PC-3 (cell line): ENCODE results near the gene PIM1. TPM values are rescaled to one million over a fixed set of nuclear protein-coding genes. Genes with fewer than 3 reads are reported as not detected.
"Not testable (repeated sequence)": the region's sequence is repeated elsewhere in the genome, so short reads cannot be mapped to it uniquely, and the experiment has no call there.

ENCODE experiments used
- ATAC-seq: fragments of 200-7000 bp; cut with Tn5 transposase; 2 replicates; pipeline ENCODE4 v1.9.1; 2020; ENCODE audit warnings: mild to moderate bottlenecking, moderate library complexity
- BruUV-seq: library from RNA; stranded (reverse); fragments of 400-500 nt; replicated peaks from 2 replicates; lab custom pipeline; 2021; lab: Mats Ljungman, UMichigan
- CTCF ChIA-PET: fragments of 300-600 bp; sonication (Branson Sonifier 250); formaldehyde crosslinking; loops from one replicate; lab custom pipeline; 2022; ENCODE audit warnings: antibody characterized with exemption; lab: Charles Lee
- POLR2A ChIA-PET: fragments of 300-600 bp; sonication (Branson Sonifier 250); formaldehyde crosslinking; loops from one replicate; lab custom pipeline; 2022; ENCODE audit warnings: antibody characterized with exemption; ENCODE audit not compliant: unreplicated experiment; lab: Charles Lee
- DNase-seq: peaks from one replicate; pipeline ENCODE4 v3.0.0-alpha.2; 2015
- H2AFZ ChIP-seq: fragments of 300-600 bp; sonication (generic); 2 replicates; pipeline ENCODE4 v1.6.0; 2016; ENCODE audit warnings: antibody characterized with exemption, low read length
- H3F3A ChIP-seq: fragments of 300-600 bp; sonication (generic); one replicate; pipeline ENCODE4 v1.6.0; 2017; ENCODE audit warnings: antibody characterized with exemption, low read length, control low read depth, mild to moderate bottlenecking; ENCODE audit not compliant: unreplicated experiment
- H3K27ac ChIP-seq: fragments of 300-600 bp; sonication (generic); 2 replicates; pipeline ENCODE4 v1.5.1; 2016; ENCODE audit warnings: mild to moderate bottlenecking, low read length
- H3K27me3 ChIP-seq: fragments of 300-600 bp; sonication (generic); 2 replicates; pipeline ENCODE4 v1.6.1; 2016; ENCODE audit warnings: low read length, mixed read lengths
- H3K36me3 ChIP-seq: fragments of 300-600 bp; sonication (generic); 2 replicates; pipeline ENCODE4 v1.6.1; 2016; ENCODE audit warnings: low read depth, mixed run types, low read length, mixed read lengths
- H3K4me1 ChIP-seq: fragments of 300-600 bp; sonication (generic); 2 replicates; pipeline ENCODE4 v1.5.1; 2016; ENCODE audit warnings: low read length; ENCODE audit not compliant: insufficient read depth
- H3K4me2 ChIP-seq: fragments of 300-600 bp; sonication (generic); 2 replicates; pipeline ENCODE4 v1.6.0; 2016; ENCODE audit warnings: low read length
- H3K4me3 ChIP-seq: fragments of 300-600 bp; sonication (generic); 2 replicates; pipeline ENCODE4 v1.5.1; 2016; ENCODE audit warnings: mild to moderate bottlenecking, low read length, mixed read lengths
- H3K79me2 ChIP-seq: fragments of 300-600 bp; sonication (generic); 2 replicates; pipeline ENCODE4 v1.6.1; 2017; ENCODE audit warnings: low read length, mixed read lengths
- H3K9ac ChIP-seq: fragments of 300-600 bp; sonication (generic); 2 replicates; pipeline ENCODE4 v1.6.0; 2016; ENCODE audit warnings: mild to moderate bottlenecking, low read length
- H3K9me2 ChIP-seq: fragments of 300-600 bp; sonication (generic); replicated peaks from 2 replicates; pipeline ENCODE4 v1.6.1; 2016; ENCODE audit warnings: mixed run types, low read length, mixed read lengths
- H3K9me3 ChIP-seq: fragments of 300-600 bp; sonication (generic); 2 replicates; pipeline ENCODE4 v1.6.1; 2016; ENCODE audit warnings: low read length, mixed read lengths
- H4K20me1 ChIP-seq: fragments of 300-600 bp; sonication (generic); 2 replicates; pipeline ENCODE4 v1.6.1; 2016; ENCODE audit warnings: low read length, mixed read lengths
- CTCF ChIP-seq: fragments of 300-600 bp; sonication (generic); conservative IDR thresholded peaks from 2 replicates; pipeline ENCODE4 v1.5.1; 2017; ENCODE audit warnings: antibody characterized with exemption, low read depth, mild to moderate bottlenecking, low read length
- EZH2 ChIP-seq: fragments of 300-600 bp; sonication (generic); IDR thresholded peaks from one replicate; pipeline ENCODE4 v1.6.1; 2017; ENCODE audit warnings: antibody characterized with exemption, mild to moderate bottlenecking, low read length; ENCODE audit not compliant: unreplicated experiment
- EZH2phosphoT487 ChIP-seq: fragments of 300-600 bp; sonication (generic); IDR thresholded peaks from 2 replicates; pipeline ENCODE4 v1.6.1; 2018; ENCODE audit warnings: mild to moderate bottlenecking, antibody characterized with exemption, low read length, borderline replicate concordance
- intact Hi-C: fragments of 100-400 bp; cut with micrococcal nuclease; formaldehyde crosslinking; loops from 2 replicates; pipeline ENCODE4 v1.9.0; 2023
- total RNA-seq: library from RNA; depleted of rRNA; stranded (reverse); fragments of >200 nt; gene quantifications from 2 replicates; pipeline ENCODE4 v1.2.3, GENCODE V29; 2014

The PIM1 gene
- total RNA-seq, 1 experiment from 2014 or later, result 74.1 TPM

DNA sequence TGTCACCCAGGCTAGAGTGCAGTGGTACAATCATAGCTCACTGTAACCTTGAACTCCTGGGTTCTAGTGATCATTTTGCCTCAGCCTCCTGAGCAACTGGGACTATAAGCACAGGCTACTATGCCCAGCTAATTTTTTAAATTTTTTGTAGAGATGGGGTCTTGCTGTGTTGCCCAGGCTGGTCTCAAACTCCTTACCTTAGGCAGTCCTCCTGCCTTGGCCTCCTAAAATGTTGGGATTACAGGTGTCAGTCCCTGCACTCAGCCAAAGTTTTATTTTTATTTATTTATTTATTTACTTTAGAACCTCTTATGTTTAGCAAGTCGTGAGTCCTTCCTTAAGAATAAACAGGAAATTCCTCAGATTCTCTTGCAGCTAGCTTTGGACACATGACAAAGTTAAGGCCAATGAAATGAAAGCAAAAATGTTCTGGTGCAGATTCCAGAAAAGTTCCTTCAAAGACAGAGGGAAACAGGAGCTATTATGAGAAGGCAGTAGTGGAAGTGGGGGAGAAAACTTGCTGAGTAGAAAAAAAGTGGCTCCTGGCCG lies 19.1 kb downstream of the PIM1 start:
- ChIA-PET POLR2A (no interaction called here), CTCF (interaction anchor here (1.0 kb wide), 1 partner anchor 21 kb away, joined by 4 read pairs; no protein-coding TSS in a partner anchor)
- Histone ChIP-seq H3K9me2 (no peaks in the 10 kb centered on the region), H3K9me3 (no peaks in the 10 kb centered on the region), H3K27ac (no peak overlapping the region), H2AFZ (no peak overlapping the region), H4K20me1 (no peaks in the 10 kb centered on the region), H3K9ac (no peak overlapping the region), H3K4me1 (no peaks in the 10 kb centered on the region), H3F3A (no peaks in the 10 kb centered on the region), H3K36me3 (no peaks in the 10 kb centered on the region), H3K4me3 (no peak overlapping the region), H3K27me3 (no peaks in the 10 kb centered on the region), H3K79me2 (no peaks in the 10 kb centered on the region), H3K4me2 (no peak overlapping the region)
- DNase-seq, result no peak
- no TSS peak for BruUV-seq
- TF ChIP-seq EZH2, result no peak
- no peak for TF ChIP-seq EZH2phosphoT487
- TF ChIP-seq CTCF, result no peak
- intact Hi-C loops, result no loop called here
- no peak for ATAC-seq

- no peaks in the 10 kb centered on the region for H3K79me2 ChIP-seq
- ChIA-PET POLR2A (no interaction called here), CTCF (no interaction called here)
- H3K4me2 ChIP-seq, result no peak overlapping the region
- no peak for TF ChIP-seq CTCF
- TF ChIP-seq EZH2phosphoT487, result no peak
- no peak for TF ChIP-seq EZH2
- no TSS peak for BruUV-seq
- no peaks in the 10 kb centered on the region for H3K9me3 ChIP-seq
- H3K27me3 ChIP-seq, result no peaks in the 10 kb centered on the region
- H3F3A ChIP-seq, result no peaks in the 10 kb centered on the region
- H3K27ac ChIP-seq, result no peak overlapping the region
- no peaks in the 10 kb centered on the region for H3K36me3 ChIP-seq
- no peaks in the 10 kb centered on the region for H4K20me1 ChIP-seq
- no peak overlapping the region for H2AFZ ChIP-seq
- no peak for ATAC-seq
- no peak overlapping the region for H3K9ac ChIP-seq
- no peak for DNase-seq
- no peak overlapping the region for H3K4me3 ChIP-seq
- H3K9me2 ChIP-seq, result no peaks in the 10 kb centered on the region
- intact Hi-C loops, result no loop called here
- H3K4me1 ChIP-seq, result no peaks in the 10 kb centered on the region
Observed at GRCh38 chr6:37190159-37190535, 20.2 kb downstream of the PIM1 start.

GRCh38 chr6:37192666-37193065 lies 22.7 kb downstream of the PIM1 start:
- ATAC-seq (no peak), DNase-seq (no peak)
- no TSS peak for BruUV-seq
- no peaks in the 10 kb centered on the region for H3K9me3 ChIP-seq
- ChIA-PET POLR2A (no interaction called here), CTCF (interaction anchor here (0.6 kb wide), 1 partner anchor 140 kb away, joined by 4 read pairs; no protein-coding TSS in a partner anchor)
- no peak overlapping the region for H3K27ac ChIP-seq
- H3K4me2 ChIP-seq, result no peak overlapping the region
- no peaks in the 10 kb centered on the region for H3K27me3 ChIP-seq
- no peaks in the 10 kb centered on the region for H3K9me2 ChIP-seq
- H3K36me3 ChIP-seq, result no peaks in the 10 kb centered on the region
- no peaks in the 10 kb centered on the region for H4K20me1 ChIP-seq
- H3K79me2 ChIP-seq, result no peaks in the 10 kb centered on the region
- no peak overlapping the region for H3K4me3 ChIP-seq
- no peak for TF ChIP-seq CTCF
- no peak for TF ChIP-seq EZH2phosphoT487
- no peak for TF ChIP-seq EZH2
- no peak overlapping the region for H3K9ac ChIP-seq
- H3K4me1 ChIP-seq, result no peaks in the 10 kb centered on the region
- H3F3A ChIP-seq, result no peaks in the 10 kb centered on the region
- no peak overlapping the region for H2AFZ ChIP-seq
- intact Hi-C loops, result no loop called here

- intact Hi-C loops, BruUV-seq, H3K27me3 ChIP-seq, H3K36me3 ChIP-seq, ATAC-seq, H3K79me2 ChIP-seq, H3K9me2 ChIP-seq, H3K4me1 ChIP-seq, H3F3A ChIP-seq, H4K20me1 ChIP-seq, H3K9me3 ChIP-seq, H3K4me2 ChIP-seq, H3K4me3 ChIP-seq, H3K27ac ChIP-seq, CTCF ChIA-PET, H3K9ac ChIP-seq, DNase-seq, H2AFZ ChIP-seq: not testable (repeated sequence)
- POLR2A ChIA-PET, result interaction anchor here (0.6 kb wide), 1 partner anchor 45 kb away, joined by 5 read pairs; no protein-coding TSS in a partner anchor
Observed at GRCh38 chr6:37194886-37195285, 24.9 kb downstream of the PIM1 start.
